NT2/D1 (cell line): Measurements from ENCODE around the gene SMAD2.

Experiments
- SUZ12 ChIP-seq: IDR thresholded peaks from 2 replicates; pipeline ENCODE4 v1.6.1; 2011; ENCODE audit not compliant: insufficient read length, insufficient read depth; ENCODE audit errors: extremely low read depth
- YY1 ChIP-seq: IDR thresholded peaks from 2 replicates; pipeline ENCODE4 v1.6.1; 2011; ENCODE audit not compliant: insufficient read length, insufficient read depth
- ZNF274 ChIP-seq: IDR thresholded peaks from 2 replicates; pipeline ENCODE4 v1.6.1; 2011; ENCODE audit warnings: mild to moderate bottlenecking, low read depth, low read length

- TF ChIP-seq SUZ12 (no peak), YY1 (no peak), ZNF274 (no peak)
Measured at GRCh38 chr18:47873625-47874024, 56.8 kb downstream of the SMAD2 start.
